Measurements from ENCODE around the gene KLHL6.

Gene KLHL6

DNA sequence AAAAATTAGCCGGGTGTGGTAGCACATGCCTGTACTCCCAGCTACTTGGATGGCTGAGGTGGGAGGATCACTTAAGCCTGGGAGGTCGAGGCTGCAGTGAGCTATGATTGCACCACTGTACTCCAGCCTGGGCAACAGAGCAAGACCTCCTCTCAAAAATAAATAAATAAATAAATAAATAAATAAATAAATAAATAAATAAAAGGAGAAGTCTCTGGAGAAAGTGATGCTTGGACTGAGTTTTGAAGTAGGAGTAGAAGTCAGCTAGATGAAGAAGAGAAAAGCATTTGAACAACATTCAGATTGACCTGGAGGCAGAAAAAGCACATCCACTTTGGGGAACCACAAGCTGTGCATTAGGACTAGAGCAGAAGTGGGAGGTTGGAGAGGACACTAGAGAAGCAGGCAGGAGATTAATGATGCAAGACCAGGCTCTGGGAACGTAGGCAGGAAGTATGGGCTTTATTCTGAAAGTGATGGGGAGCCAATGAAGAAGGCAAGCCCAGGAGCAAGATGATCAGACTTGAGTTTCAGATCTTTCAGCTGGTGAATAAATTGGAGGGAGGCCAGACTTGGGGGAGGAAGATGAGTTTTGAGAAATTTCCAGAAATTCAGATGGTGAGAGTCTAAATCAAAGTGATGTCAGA lies 48.7 kb downstream of the KLHL6 start:
- DNase-seq (ENCODE audit: low read depth) = no peak

- no peak for DNase-seq (ENCODE audit: low read depth)
These were observed 50.9 kb downstream of the KLHL6 start for GRCh38 chr3:183504597-183504996.

GRCh38 chr3:183503746-183504145 lies 51.8 kb downstream of the KLHL6 start:
- DNase-seq (ENCODE audit: low read depth) = no peak

DNA sequence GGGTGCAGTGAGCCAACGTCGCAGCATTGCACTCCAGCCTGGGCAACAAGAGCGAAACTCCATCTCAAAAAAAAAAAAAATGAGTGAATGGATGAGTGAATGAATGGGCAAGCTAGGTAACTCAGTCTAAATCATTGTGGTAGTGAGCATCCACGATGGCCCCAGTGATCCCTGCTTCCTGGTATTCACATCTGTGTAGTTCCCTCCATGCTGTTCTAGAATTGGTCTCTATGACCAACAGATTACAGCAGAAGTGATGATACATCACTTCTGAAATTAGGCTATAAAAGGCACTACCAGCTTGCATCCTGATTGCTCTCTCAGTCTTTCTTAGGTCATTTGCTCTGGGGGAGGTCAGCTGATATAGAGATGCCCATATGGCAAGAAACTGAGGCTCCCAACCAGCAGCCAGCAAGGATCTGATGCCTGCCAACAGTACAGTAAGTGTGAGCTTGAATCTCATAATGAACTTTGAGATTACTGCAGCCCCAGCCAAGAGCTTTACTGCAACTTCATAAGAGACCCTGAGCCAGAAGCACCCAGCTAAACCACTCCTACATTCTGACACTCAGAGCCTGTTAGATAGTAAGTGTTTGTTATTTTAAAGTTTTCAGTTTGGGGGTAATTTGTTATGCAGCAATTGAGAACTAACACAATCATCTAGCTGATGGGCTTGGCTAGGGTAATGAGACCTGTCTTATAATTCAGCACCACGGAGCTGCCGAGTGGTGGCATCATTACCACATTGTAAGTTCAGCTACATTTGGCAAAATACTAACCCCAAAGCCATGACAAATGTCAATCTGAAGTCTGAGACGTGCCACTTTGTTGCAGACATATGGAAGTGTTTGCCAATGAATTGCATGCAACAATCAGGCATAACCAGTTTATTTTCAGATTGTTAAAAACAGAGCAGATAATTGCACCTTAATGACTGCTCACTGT lies 53.0 kb downstream of the KLHL6 start:
- peak; percentile 16 for DNase-seq (ENCODE audit: low read depth)

- DNase-seq (ENCODE audit: low read depth) = no peak
These were observed 54.4 kb downstream of the KLHL6 start for GRCh38 chr3:183500981-183501704.

GRCh38 chr3:183500319-183500718 lies 55.2 kb downstream of the KLHL6 start:
- DNase-seq (ENCODE audit: low read depth) = no peak

- no peak for DNase-seq (ENCODE audit: low read depth)
These were observed 56.9 kb downstream of the KLHL6 start for GRCh38 chr3:183498634-183499033.

GRCh38 chr3:183497313-183497712 lies 58.2 kb downstream of the KLHL6 start:
- DNase-seq (ENCODE audit: low read depth) = no peak

GRCh38 chr3:183496311-183496710 lies 59.2 kb downstream of the KLHL6 start:
- no peak for DNase-seq (ENCODE audit: low read depth)

DNA sequence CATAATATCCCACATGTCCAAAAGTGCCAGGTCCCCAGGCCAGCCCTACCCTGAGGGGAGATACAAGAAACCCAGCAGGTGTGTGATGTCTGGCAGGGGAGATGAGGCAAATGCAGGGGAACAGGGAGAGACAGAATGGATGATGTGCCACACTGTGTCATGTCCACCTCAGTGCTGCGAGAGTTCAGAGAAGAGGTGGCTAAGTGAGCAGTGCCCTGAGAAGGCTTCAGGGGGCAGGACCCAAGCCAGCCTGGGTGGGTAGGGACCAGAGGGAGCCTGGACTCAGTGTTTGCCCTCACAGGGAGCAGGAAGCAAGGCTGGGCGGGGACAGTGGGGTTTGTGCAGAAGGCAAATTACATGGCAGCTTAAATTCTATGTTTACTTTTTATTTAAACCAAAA lies 61.2 kb downstream of the KLHL6 start:
- no peak for DNase-seq (ENCODE audit: low read depth)

- DNase-seq (ENCODE audit: low read depth) = no peak
These were observed 62.0 kb downstream of the KLHL6 start for GRCh38 chr3:183493296-183494045.

DNA sequence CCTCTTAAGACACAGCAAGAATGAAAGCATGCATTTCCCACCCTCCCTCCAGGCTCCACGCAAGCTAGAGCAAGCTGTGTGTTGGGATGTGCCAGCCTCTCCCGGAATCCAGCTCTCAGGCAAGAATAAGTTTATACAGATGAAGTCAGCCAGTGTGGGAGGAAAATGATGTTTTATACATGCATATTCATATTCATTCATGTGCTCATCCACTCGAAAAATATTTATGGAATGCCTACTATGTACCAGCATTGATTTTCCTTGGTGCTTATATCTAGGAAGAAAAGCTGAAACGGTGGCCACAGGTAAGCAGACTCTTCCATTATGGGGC lies 62.7 kb downstream of the KLHL6 start:
- DNase-seq (ENCODE audit: low read depth) = no peak

GRCh38 chr3:183491923-183492848 lies 63.3 kb downstream of the KLHL6 start:
- no peak for DNase-seq (ENCODE audit: low read depth)

DNA sequence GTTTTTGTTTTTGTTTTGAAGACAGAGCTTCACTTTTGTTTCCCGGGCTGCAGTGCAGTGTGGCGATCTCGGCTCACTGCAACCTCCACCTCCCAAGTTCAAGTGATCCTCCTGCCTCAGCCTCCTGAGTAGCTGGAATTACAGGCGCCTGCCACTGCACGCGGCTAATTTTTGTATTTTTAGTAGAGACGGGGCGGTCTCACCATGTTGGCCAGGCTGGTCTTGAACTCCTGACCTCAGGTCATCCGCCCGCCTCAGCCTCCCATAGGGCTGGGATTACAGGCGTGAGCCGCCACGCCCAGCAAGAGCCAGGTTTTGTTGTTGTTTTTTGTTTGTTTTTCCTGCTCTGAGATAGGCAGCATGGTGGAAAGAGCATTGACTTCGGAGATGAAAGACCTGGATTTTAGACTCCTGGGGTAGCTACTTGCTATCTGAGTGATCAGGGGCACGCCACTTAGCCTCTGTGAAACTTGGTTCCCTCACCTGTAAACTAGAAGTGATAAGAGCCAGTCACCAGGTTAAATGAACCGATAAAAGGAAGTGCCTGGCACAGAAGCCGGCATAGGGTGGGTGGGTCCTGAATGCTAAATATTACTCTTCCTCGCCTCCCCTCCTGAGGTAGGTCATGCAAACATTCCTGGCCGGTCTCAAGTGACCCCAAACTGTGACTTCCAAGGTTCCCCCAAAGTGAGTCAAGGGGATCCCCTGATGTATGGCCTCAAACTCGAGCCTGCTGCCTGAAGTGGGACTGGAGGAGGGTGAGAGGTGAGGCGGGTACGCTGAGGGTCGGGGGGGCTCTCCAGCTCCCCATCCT lies 64.2 kb downstream of the KLHL6 start:
- DNase-seq (ENCODE audit: low read depth) = no peak

DNA sequence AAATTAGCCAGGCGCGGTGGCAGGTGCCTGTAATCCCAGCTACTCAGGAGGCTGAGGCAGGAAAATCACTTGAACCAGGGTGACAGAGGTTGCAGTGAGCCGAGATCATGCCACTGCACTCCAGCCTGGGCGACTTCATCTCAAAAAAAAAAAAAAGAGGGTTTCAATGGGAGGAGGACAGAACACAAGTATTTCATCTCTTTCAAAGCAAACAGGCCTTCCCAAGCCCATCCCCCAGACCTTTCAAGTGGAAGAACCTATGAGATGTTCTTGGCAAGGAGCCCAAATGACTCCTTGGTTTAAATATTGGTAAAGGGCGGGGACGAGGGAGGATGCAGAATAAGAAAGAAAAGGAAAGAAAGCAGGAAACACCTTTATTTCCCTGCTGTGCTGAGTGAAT lies 64.9 kb downstream of the KLHL6 start:
- no peak for DNase-seq (ENCODE audit: low read depth)

DNA sequence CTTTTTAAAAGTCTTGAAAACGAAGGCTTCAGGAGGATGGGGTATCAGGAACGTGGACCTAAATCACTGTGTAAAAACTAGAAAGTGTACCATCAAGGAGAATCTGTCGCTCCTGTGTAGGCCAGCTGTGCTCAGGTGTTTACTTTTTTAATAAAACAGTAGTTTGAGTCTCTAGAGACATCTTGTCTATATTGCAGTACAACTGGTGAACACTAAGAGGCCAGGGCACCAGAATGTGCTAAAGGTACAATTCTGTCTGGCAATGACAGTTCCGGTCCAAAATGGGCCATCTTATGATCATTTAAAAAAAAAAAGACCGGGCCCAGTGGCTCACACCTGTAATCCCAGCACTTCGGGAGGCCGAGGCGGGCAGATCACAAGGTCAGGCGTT lies 65.3 kb downstream of the KLHL6 start:
- DNase-seq (ENCODE audit: low read depth) = no peak

DNA sequence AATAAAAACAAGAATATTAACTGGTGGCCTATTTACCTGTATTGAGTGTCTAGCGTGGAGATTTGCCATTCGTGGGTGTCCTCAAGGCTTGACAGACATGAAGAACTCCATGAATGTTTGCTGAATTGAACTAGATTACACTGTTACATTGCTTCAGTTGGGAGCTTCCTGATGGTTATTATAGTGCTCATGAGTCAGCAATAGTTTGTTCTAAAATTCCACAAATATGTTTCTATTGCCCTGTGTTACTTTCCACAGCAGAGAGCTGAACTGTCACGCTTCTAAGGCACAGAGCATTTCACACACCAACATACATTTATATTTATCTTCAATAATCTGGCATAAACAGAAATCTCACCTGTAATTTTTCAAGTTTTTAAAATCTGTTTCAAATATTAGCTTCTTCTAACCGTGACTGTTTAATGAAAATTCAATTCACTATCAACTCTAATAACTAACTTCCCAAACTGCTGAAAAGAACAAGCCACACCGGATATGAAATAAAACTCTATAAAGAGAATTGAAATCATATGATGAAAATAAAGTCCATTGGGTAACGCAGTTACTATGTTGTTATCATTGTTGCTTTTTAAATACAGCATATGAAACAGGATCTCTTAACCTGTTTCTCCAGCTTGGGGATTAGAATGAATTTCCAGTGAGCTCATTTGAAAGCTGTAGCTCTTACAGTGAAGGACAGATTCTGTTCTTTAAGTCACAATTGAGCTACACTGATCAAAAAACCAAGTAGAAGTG lies 65.9 kb downstream of the KLHL6 start:
- peak; percentile 21 for DNase-seq (ENCODE audit: low read depth)

- no peak for DNase-seq (ENCODE audit: low read depth)
These were observed 67.2 kb downstream of the KLHL6 start for GRCh38 chr3:183488343-183488742.

- DNase-seq (ENCODE audit: low read depth) = no peak
These were observed 67.6 kb downstream of the KLHL6 start for GRCh38 chr3:183487896-183488295.

All from stromal cell of bone marrow (primary cell).